Thoracic aorta endothelial cell (primary cell): Measurements from ENCODE around the gene GINS3. TPM values are rescaled to one million over a fixed set of nuclear protein-coding genes. Genes with fewer than 3 reads are reported as not detected.

Source experiments
- small RNA-seq: library from RNA; depleted of rRNA; stranded (forward); fragments of <200 nt; gene quantifications from one replicate; pipeline ENCODE3, GENCODE V24; 2012
- total RNA-seq: library from RNA; depleted of rRNA; stranded (reverse); fragments of >200 nt; gene quantifications from 2 replicates; pipeline ENCODE4 v1.2.3, GENCODE V29; 2012

The GINS3 gene
- 15.5 and 15.7 TPM in 2 replicates for total RNA-seq

DNA sequence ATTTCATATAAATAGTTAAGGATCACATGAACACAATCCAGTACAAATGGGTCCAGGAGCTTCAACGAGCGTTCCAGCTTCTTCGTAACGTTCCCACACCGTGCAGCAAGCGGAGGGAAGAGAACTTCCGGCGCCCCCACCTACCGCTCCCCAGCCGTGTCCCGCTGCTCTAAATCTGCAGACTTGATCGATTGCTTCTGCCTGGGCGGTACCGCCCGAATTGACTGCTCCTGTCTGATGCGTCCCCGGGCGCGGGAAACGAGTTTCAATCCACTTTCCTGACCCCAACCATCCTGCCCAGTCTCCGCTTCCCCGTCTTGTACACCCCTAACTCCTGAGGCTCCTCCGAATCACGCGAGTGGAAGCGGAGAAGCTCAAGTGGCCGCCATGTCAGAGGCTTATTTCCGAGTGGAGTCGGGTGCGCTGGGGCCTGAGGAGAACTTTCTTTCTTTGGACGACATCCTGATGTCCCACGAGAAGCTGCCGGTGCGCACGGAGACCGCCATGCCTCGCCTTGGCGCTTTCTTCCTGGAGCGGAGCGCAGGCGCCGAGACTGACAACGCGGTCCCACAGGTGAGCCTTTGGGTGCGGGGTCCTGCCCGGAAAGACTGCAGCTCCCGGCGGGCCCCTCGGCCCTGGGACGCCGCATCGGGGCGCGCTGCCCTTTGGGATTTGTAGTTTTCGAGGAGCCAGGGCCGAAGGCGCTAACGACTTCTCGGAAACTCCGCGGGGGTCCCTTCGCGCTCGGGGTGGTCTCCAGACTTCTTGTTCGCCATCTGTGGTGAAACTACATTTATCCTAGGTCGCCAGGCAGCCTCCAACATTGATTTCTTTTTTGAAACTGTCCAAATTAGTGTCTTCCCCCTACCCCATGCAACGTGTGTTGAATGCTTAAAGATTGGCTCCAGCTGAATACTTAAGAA, at the start of gene GINS3:
Gene GINS3, plus strand, starts transcription at position 257 of the 923 bp plus-strand sequence. Its CDS starts 131 bp downstream, at position 388.

Small RNA genes lying within 50 kb of the gene (small RNA-seq; reads per million reads assigned to genes)
- gene RNU6-1110P, result not detected
- gene RNU6-269P, result not detected

Other genes starting within 250 kb of the GINS3 start
- 90.7 and 96.6 TPM in 2 replicates for gene CSNK2A2, start 194.4 kb upstream of the GINS3 start, total RNA-seq
- gene PRSS54, start 97.4 kb upstream of the GINS3 start, total RNA-seq, result not detected in 2 replicates
- 11.1 and 28.1 TPM in 2 replicates for gene NDRG4, start 107.7 kb downstream of the GINS3 start, total RNA-seq
- gene SETD6, start 123.0 kb downstream of the GINS3 start, total RNA-seq, result 11.1 and 12.4 TPM in 2 replicates
- 198 and 225 TPM in 2 replicates for gene CNOT1, start 237.4 kb downstream of the GINS3 start, total RNA-seq